Activated CD8-positive, alpha-beta memory T cell treated with anti-CD3 and anti-CD28 coated beads, Interleukin-2, amount 10 ng/mL, durations not matched to agents 7 days and 5 days (primary cell): ENCODE measurements around the gene MT4. TPM values are rescaled to one million over a fixed set of nuclear protein-coding genes. Genes with fewer than 3 reads are reported as not detected.

Experiments used
- ATAC-seq: fragments of 150-1000 bp; cut with Tn5 transposase; one replicate; pipeline ENCODE4 v1.10.0; 2021; ENCODE audit warnings: moderate library complexity
- CTCF ChIA-PET: fragments of 350-600 bp; sonication (Branson Sonifier 250); formaldehyde crosslinking; loops from one replicate; lab custom pipeline; 2021; ENCODE audit warnings: antibody characterized with exemption; lab: Charles Lee
- DNase-seq: peaks from one replicate; pipeline ENCODE4 v3.0.0-alpha.2; 2020
- H3K27ac Mint-ChIP-seq: one replicate; pipeline ENCODE4 v1.8.0; 2021; ENCODE audit warnings: mild to moderate bottlenecking, mixed read lengths
- H3K27me3 Mint-ChIP-seq: one replicate; pipeline ENCODE4 v1.8.0; 2021; ENCODE audit warnings: mixed read lengths
- H3K36me3 Mint-ChIP-seq: one replicate; pipeline ENCODE4 v1.8.0; 2021; ENCODE audit warnings: mild to moderate bottlenecking, mixed read lengths
- H3K4me1 Mint-ChIP-seq: one replicate; pipeline ENCODE4 v1.8.0; 2021; ENCODE audit warnings: mixed read lengths
- H3K4me3 Mint-ChIP-seq: one replicate; pipeline ENCODE4 v1.8.0; 2021; ENCODE audit warnings: mild to moderate bottlenecking, moderate library complexity, mixed read lengths
- H3K9me3 Mint-ChIP-seq: one replicate; pipeline ENCODE4 v1.8.0; 2022; ENCODE audit warnings: low read depth, mixed read lengths
- total RNA-seq, 2 experiments: library from RNA; stranded (reverse); gene quantifications; one replicate each; pipeline ENCODE4 v1.2.3, GENCODE V29; 2021

Gene MT4
- not detected for total RNA-seq

- DNase-seq (no peak), ATAC-seq (no peak)
- H3K27ac Mint-ChIP-seq = no peak within 1 kb of the TSS
- no peak within 1 kb of the TSS for H3K4me3 Mint-ChIP-seq
- no peaks in the 10 kb centered on the region for H3K36me3 Mint-ChIP-seq
- peaks cover 12% of the 10 kb centered on the region for H3K4me1 Mint-ChIP-seq
- H3K27me3 Mint-ChIP-seq = peaks cover 8% of the 10 kb centered on the region
- no peaks in the 10 kb centered on the region for H3K9me3 Mint-ChIP-seq
- CTCF ChIA-PET = interaction anchor here (1.7 kb wide), 1 partner anchor 12 kb away, joined by 9 read pairs; no protein-coding TSS in a partner anchor
These were observed at the start of gene MT4 for GRCh38 chr16:56564793-56565477. TSS of gene MT4 (plus strand) at chr16:56565073. CDS start at chr16:56565129, 56 bp downstream.

- peaks cover 2% of the 10 kb centered on the region for H3K36me3 Mint-ChIP-seq
- no peaks in the 10 kb centered on the region for H3K27me3 Mint-ChIP-seq
- no peak overlapping the region for H3K27ac Mint-ChIP-seq
- CTCF ChIA-PET = no interaction called here
- DNase-seq (no peak), ATAC-seq (no peak)
- H3K9me3 Mint-ChIP-seq = no peaks in the 10 kb centered on the region
- H3K4me1 Mint-ChIP-seq = peaks cover 17% of the 10 kb centered on the region
- no peak overlapping the region for H3K4me3 Mint-ChIP-seq
These were observed 49.2 kb upstream of the MT4 start for GRCh38 chr16:56515665-56516064.

- no peak overlapping the region for H3K4me3 Mint-ChIP-seq
These were observed 47.7 kb upstream of the MT4 start for GRCh38 chr16:56517206-56517605.

GRCh38 chr16:56518425-56518824 is 46.4 kb upstream of the MT4 start:
- H3K27me3 Mint-ChIP-seq = no peaks in the 10 kb centered on the region
- no peak for ATAC-seq
- H3K4me1 Mint-ChIP-seq = peaks cover 17% of the 10 kb centered on the region
- peak overlapping the region; percentile 41 for H3K4me3 Mint-ChIP-seq
- no peaks in the 10 kb centered on the region for H3K36me3 Mint-ChIP-seq
- DNase-seq = no peak
- H3K27ac Mint-ChIP-seq = no peak overlapping the region
- no peaks in the 10 kb centered on the region for H3K9me3 Mint-ChIP-seq
- CTCF ChIA-PET = interaction anchor here (0.9 to 2.4 kb wide), 3 partner anchors 58 to 184 kb away, joined by 3 to 9 read pairs (median 4); no protein-coding TSS in a partner anchor

More at GRCh38 chr16:56517206-56517605, 47.7 kb upstream of the MT4 start:
- Mint-ChIP-seq H3K36me3 (peaks cover 2% of the 10 kb centered on the region), H3K27ac (no peak overlapping the region), H3K27me3 (no peaks in the 10 kb centered on the region), H3K4me1 (peaks cover 19% of the 10 kb centered on the region), H3K9me3 (no peaks in the 10 kb centered on the region)
- no peak for DNase-seq
- CTCF ChIA-PET = interaction anchor here (1.1 to 2.4 kb wide), 2 partner anchors 185 to 272 kb away, joined by 3 to 9 read pairs; no protein-coding TSS in a partner anchor
- no peak for ATAC-seq

GRCh38 chr16:56519459-56520250 is 45.2 kb upstream of the MT4 start, which contains the start of gene BBS2:
TSS of gene BBS2 (minus strand) at chr16:56520024. CDS start at chr16:56519862, 162 bp downstream.
- peak within 1 kb of the TSS; percentile 69 for H3K4me3 Mint-ChIP-seq
- DNase-seq (peak; percentile 82), ATAC-seq (peak; percentile 80)
- peaks cover 15% of the 10 kb centered on the region for H3K4me1 Mint-ChIP-seq
- CTCF ChIA-PET = interaction anchor here (0.5 to 1.4 kb wide), 6 partner anchors 12 to 189 kb away, joined by 3 to 6 read pairs (median 3); no protein-coding TSS in a partner anchor
- H3K27me3 Mint-ChIP-seq = no peaks in the 10 kb centered on the region
- no peaks in the 10 kb centered on the region for H3K9me3 Mint-ChIP-seq
- H3K36me3 Mint-ChIP-seq = no peaks in the 10 kb centered on the region
- H3K27ac Mint-ChIP-seq = peak within 1 kb of the TSS; percentile 78

GRCh38 chr16:56520251-56520577 is 44.7 kb upstream of the MT4 start:
- Mint-ChIP-seq H3K4me3 (peak overlapping the region; percentile 69), H3K4me1 (peaks cover 15% of the 10 kb centered on the region), H3K27ac (peak overlapping the region; percentile 78)

GRCh38 chr16:56525236-56525635 is 39.6 kb upstream of the MT4 start:
- H3K4me3 Mint-ChIP-seq = no peak overlapping the region
- DNase-seq = no peak
- H3K27me3 Mint-ChIP-seq = peaks cover 12% of the 10 kb centered on the region
- H3K9me3 Mint-ChIP-seq = no peaks in the 10 kb centered on the region
- no peaks in the 10 kb centered on the region for H3K36me3 Mint-ChIP-seq
- ATAC-seq = no peak
- H3K4me1 Mint-ChIP-seq = peaks cover 6% of the 10 kb centered on the region
- H3K27ac Mint-ChIP-seq = no peak overlapping the region
- CTCF ChIA-PET = no interaction called here

More at GRCh38 chr16:56520251-56520577, 44.7 kb upstream of the MT4 start:
- H3K27me3 Mint-ChIP-seq = no peaks in the 10 kb centered on the region
- no peaks in the 10 kb centered on the region for H3K36me3 Mint-ChIP-seq
- H3K9me3 Mint-ChIP-seq = no peaks in the 10 kb centered on the region
- ATAC-seq (peak; percentile 7), DNase-seq (no peak)
- CTCF ChIA-PET = interaction anchor here (0.5 to 1.1 kb wide), 4 partner anchors 12 to 123 kb away, joined by 3 read pairs; no protein-coding TSS in a partner anchor

- ATAC-seq = no peak
- peaks cover 43% of the 10 kb centered on the region for H3K27me3 Mint-ChIP-seq
- CTCF ChIA-PET = interaction anchor here (1.4 kb wide), 1 partner anchor 17 kb away, joined by 3 read pairs; no protein-coding TSS in a partner anchor
These were observed 34.0 kb upstream of the MT4 start for GRCh38 chr16:56530872-56531271.

GRCh38 chr16:56532714-56533113 is 32.2 kb upstream of the MT4 start:
- Mint-ChIP-seq H3K4me1 (no peaks in the 10 kb centered on the region), H3K9me3 (no peaks in the 10 kb centered on the region), H3K27ac (no peak overlapping the region), H3K4me3 (no peak overlapping the region), H3K27me3 (peaks cover 53% of the 10 kb centered on the region), H3K36me3 (no peaks in the 10 kb centered on the region)
- ATAC-seq (no peak), DNase-seq (no peak)
- CTCF ChIA-PET = no interaction called here

More at GRCh38 chr16:56530872-56531271, 34.0 kb upstream of the MT4 start:
- no peaks in the 10 kb centered on the region for H3K9me3 Mint-ChIP-seq
- no peaks in the 10 kb centered on the region for H3K36me3 Mint-ChIP-seq
- no peaks in the 10 kb centered on the region for H3K4me1 Mint-ChIP-seq
- no peak overlapping the region for H3K4me3 Mint-ChIP-seq
- H3K27ac Mint-ChIP-seq = no peak overlapping the region
- no peak for DNase-seq

GRCh38 chr16:56534847-56535383 is 30.0 kb upstream of the MT4 start:
- Mint-ChIP-seq H3K9me3 (no peaks in the 10 kb centered on the region), H3K4me1 (no peaks in the 10 kb centered on the region), H3K4me3 (no peak overlapping the region), H3K27ac (no peak overlapping the region), H3K36me3 (no peaks in the 10 kb centered on the region), H3K27me3 (peaks cover 50% of the 10 kb centered on the region)
- CTCF ChIA-PET = no interaction called here
- ATAC-seq = no peak
- DNase-seq = no peak

- no peaks in the 10 kb centered on the region for H3K36me3 Mint-ChIP-seq
- no peak overlapping the region for H3K4me3 Mint-ChIP-seq
- H3K4me1 Mint-ChIP-seq = no peaks in the 10 kb centered on the region
- DNase-seq (no peak), ATAC-seq (no peak)
- H3K27me3 Mint-ChIP-seq = peaks cover 50% of the 10 kb centered on the region
- H3K27ac Mint-ChIP-seq = no peak overlapping the region
- H3K9me3 Mint-ChIP-seq = no peaks in the 10 kb centered on the region
- CTCF ChIA-PET = no interaction called here
These were observed 26.5 kb upstream of the MT4 start for GRCh38 chr16:56538331-56538730.

GRCh38 chr16:56539656-56540055 is 25.2 kb upstream of the MT4 start:
- DNase-seq = no peak
- Mint-ChIP-seq H3K4me1 (no peaks in the 10 kb centered on the region), H3K27me3 (peaks cover 37% of the 10 kb centered on the region), H3K27ac (no peak overlapping the region), H3K9me3 (no peaks in the 10 kb centered on the region), H3K36me3 (no peaks in the 10 kb centered on the region), H3K4me3 (no peak overlapping the region)
- CTCF ChIA-PET = interaction anchor here (1.1 kb wide), 1 partner anchor 11 kb away, joined by 3 read pairs; no protein-coding TSS in a partner anchor
- no peak for ATAC-seq

GRCh38 chr16:56542039-56542438 is 22.8 kb upstream of the MT4 start:
- H3K4me1 Mint-ChIP-seq = peaks cover under 1% of the 10 kb centered on the region
- CTCF ChIA-PET = no interaction called here
- no peaks in the 10 kb centered on the region for H3K36me3 Mint-ChIP-seq
- peaks cover 20% of the 10 kb centered on the region for H3K27me3 Mint-ChIP-seq
- H3K4me3 Mint-ChIP-seq = no peak overlapping the region
- H3K27ac Mint-ChIP-seq = no peak overlapping the region
- DNase-seq (no peak), ATAC-seq (no peak)
- no peaks in the 10 kb centered on the region for H3K9me3 Mint-ChIP-seq
